Activated CD4-positive, alpha-beta T cell treated with anti-CD3 and anti-CD28 coated beads, Interleukin-10, Interleukin-2, amounts not matched to agents 100 ng/mL and 50 ng/mL, durations not matched to agents 16 hours and 8 hours (primary cell): ENCODE results near the gene CD164.

Experiments used
- DNase-seq: peaks from one replicate; pipeline ENCODE4 v3.0.0-alpha.2; 2020

Gene CD164

GRCh38 chr6:109381747-109382575 lies at the start of gene CD164:
CD164 (minus strand) TSS chr6:109382467; CDS start chr6:109382378, 89 bp downstream.
- DNase-seq, result peak; percentile 95

GRCh38 chr6:109429496-109429895 lies 47.2 kb upstream of the CD164 start:
- DNase-seq, result no peak

DNA sequence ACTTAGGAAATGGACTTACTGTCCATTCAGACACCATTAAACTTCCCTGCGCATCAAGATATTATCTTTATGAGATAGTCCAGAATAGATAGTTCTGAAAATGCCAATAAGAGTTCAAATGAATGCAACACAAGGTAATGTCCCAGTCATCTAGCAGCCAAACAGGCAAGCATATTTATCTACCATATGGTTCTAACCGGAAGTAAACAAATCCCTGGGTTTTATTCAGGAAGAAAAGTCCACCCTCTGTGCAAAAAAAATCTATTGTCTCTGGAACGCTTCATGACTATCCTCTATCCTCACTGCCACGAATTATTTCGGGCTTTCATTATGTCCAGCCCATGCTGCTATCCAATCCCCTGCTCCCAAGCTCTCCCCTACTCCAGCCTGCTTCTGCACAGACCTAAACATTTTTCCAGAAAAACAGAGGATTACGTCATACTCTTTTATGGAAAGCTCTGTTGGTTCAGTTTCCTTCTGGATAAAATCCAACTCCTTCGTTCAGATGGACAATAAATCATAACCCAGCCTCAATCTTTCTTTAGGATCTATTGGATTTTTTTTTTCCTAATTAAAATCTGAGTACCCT lies 46.7 kb upstream of the CD164 start:
- DNase-seq, result no peak

GRCh38 chr6:109424946-109425345 lies 42.7 kb upstream of the CD164 start:
- DNase-seq, result no peak

DNA sequence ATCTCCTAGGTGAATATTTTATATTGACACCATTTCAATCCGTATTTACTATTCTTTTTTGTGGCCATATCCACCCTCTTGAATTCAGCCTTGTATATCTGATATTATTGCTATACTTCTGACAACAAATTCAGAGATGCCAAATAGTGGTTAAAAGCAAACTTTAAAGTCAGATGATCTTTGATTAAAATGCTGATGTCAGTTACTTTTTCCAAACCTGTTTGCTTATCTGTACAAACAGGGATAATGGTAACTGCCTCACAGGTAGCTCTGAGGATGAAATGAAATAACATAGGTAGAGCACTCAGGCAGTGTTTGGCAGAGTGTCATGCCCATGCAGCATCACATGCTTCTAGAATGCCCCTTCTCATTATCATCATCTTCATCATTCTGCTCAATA lies 38.9 kb upstream of the CD164 start:
- no peak for DNase-seq

GRCh38 chr6:109420751-109421150 lies 38.5 kb upstream of the CD164 start:
- no peak for DNase-seq

DNA sequence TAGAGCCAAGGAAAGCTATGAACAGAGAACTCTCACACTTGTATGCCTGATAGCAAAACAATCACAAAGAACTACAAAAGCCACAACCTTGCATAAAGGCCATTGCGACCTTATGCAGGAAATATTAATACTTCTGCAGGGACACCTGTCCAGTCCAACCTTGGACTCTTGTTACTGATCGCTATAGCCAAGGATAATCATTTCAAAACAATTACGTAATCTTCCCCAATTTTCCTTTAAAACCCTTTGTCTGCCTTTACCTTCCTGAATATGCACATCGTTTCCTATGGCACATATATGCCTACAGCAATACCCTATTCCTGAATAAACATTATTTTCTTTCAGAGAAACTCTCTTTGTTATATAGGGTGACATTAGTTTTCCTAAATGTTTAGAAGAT lies 35.4 kb upstream of the CD164 start:
- no peak for DNase-seq

DNA sequence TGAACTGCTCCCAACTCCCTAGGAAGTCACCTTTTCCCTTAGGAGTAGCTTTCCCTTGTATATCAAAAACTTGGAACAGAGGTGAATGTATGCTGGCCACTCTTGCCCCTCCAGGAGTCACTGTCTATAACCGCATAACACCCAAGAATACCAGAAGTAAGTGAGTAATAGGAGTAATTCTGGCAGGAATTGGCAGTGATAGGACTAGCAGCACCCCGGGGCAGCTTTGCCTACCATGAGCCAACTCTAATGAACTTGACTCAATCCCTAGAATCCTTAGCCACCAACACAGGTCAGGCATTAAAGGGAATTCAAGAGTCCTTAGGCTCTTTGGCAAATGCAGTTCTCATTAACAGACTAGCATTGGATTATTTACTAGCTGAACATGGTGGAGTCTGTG lies 28.8 kb upstream of the CD164 start:
- no peak for DNase-seq

DNA sequence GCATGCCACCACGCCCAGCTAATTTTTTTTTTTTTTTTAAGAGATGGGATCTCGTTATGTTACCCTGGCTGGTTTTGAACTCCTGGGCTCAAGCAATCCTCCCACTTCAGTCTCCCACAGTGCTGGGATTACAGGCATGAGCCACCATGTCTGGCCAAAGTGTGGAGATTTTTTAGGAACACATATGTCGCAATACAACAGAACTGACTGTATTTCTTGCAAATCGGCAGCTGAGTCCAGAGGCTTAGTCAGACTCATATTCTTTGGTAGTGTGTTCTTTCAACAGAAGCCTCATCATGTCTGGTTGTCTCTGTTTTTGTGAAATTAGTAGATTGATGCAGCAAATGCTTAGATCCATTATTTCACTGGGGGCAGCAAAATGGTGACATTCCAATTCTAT lies 23.9 kb upstream of the CD164 start:
- no peak for DNase-seq

GRCh38 chr6:109397020-109397419 lies 14.8 kb upstream of the CD164 start:
- DNase-seq, result no peak

DNA sequence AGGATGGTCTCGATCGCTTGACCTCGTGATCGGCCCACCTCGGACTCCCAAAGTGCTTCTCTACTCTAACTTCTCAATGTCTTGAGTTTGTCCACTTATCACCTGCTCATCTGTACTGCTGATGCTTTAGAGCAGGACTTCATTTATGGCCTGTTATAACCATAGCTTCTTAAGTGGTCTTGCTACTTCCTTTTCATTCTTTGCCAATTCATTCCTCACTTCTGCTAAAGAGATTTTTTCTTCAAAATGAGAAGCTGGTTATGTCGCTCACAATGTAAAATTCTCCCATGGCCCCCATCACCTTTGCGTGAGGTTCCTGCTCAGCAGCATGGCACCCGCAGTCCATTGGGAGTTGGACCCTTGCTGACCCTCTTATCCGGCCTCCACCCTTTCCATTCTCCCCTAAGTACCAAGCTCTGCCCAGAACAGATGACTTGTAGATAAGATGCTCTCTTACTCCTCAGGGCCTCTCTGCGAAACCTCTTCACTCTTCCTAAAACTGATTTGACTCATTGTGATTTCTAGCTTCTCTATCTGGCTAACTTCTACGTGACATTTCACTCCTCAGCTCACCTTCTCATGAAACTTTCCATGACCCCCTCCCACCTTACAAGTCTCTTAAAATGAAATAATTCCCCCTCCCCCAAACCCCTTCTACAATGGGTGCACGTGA lies 13.9 kb upstream of the CD164 start:
- DNase-seq, result no peak

DNA sequence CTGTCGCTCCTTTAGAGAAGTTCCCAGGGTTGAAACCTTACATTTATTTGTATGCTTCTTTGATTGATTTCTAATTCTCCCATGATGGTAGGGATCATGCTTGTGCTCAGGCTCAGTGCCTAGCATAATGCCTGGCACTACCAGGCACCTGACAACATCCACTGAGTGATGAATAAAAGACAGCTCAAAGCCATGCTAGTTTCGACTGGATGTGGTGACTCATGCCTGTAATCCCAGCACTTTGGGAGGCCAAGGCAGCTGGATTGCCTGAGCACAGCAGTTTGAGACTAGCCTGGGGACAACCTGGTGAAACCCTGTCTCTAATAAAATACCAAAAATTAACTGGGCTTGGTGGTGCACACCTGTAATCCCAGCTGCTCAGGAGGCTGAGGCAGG lies 11.6 kb upstream of the CD164 start:
- DNase-seq, result no peak

DNA sequence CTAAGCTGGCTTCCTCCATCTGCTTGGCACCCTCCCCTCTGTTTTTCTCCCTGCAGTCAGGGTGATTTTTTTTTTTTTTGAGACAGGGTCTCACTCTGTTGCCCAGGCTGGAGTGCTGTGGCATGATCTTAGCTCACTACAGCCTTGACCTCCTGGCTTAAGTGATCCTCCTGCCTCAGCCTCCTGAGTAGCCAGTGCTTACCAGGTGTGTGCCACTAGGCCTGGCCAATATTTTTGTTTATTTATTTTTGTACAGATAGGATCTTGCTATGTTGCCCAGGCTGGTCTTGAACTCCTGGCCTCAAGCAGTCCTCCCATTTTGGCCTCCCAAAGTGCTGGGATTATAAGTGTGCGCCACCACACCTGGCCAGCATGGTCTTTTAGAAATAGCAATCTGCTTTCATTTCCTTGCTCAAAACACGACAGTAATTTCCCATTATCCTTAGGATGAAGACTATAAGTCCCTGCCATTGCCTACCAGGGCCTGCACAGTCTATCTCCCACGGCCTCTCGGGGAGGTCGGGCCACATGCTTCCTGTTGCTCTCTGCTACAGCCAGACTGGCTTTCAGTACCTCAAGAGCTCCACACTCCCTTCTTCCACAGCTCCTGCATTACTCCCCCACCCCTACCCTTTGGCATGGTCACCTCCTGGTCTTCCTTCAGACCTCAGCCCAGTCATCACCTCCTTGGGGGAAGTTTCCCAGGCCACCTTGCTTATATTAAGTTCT lies 11.1 kb upstream of the CD164 start:
- DNase-seq, result no peak

GRCh38 chr6:109389650-109390274 lies 7.5 kb upstream of the CD164 start:
- DNase-seq, result no peak

GRCh38 chr6:109388265-109388664 lies 6.0 kb upstream of the CD164 start:
- DNase-seq, result no peak

- DNase-seq, result no peak
These were observed 1.2 kb upstream of the CD164 start for GRCh38 chr6:109383438-109383940.

DNA sequence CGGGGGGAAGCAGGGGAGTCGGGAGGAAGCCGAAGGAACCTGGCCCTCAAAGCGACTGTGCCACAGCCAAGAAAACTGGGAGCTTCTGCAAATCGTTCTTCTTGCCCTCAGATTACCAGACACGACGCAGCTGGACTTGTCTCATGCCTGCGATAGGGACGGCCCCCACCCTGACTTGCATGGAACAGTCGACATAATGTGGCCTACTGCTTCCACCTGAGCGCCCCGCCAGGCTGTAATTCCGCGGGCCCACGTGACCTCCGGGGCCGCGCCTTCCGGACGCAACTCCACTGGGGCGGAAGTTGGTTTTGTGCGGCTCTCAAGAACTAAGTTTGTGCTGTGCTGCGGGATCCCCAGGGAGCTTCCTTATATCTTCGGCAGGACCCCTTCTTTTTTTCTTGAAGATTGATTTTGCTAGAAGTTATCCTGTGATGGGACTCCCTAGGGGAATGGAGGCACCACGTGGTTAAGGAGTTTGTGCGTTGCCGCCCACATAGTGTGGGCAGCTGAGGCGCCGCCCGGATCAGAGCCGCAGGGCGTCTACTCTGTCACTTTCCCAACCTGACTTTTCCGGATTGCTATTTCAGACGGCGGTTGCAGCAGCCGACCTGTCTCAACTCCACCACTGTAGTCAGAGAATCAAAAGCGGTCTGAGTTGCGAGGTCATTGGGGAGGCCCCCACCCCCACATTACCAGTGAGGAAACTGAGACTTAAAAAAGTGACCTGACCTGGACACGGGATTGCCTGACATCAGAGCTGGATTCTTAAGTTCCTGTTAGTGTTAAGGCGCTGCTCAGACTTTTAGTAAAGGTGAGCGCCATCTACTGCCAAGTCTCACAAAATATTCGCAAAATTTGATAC lies 540 bp upstream of the CD164 start:
- DNase-seq, result peak; percentile 95

DNA sequence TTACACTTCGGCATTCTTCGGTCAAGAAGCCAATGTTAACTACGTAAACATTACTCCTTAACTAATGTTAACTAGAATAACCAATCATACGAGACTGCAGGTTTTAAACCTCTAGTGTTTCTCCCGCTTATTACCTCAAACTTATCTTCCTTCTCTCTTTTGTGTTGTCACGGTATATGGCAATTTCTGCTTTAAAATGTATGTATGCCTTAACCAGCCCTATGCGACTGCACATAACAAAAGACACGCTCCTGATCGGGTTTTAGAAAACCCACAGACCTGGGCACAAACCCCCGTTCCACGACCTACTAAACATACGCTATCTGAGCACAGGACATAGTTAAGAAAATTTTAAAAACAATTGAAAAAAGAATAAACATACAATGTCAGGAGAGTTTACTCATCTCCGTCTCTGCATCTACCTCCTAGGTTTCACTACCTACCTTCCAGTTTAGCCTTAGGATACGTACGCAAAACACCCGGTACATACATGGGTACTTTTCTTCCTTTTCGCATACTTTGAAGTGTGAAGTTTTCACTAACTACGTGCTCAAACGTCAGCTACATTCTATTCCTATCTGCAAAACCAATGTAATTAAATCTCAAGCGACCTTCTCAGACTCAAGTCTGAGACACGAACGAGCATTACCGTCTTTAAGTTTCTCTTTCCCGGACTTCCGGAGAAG lies 1.1 kb downstream of the CD164 start:
- peak; percentile 20 for DNase-seq

DNA sequence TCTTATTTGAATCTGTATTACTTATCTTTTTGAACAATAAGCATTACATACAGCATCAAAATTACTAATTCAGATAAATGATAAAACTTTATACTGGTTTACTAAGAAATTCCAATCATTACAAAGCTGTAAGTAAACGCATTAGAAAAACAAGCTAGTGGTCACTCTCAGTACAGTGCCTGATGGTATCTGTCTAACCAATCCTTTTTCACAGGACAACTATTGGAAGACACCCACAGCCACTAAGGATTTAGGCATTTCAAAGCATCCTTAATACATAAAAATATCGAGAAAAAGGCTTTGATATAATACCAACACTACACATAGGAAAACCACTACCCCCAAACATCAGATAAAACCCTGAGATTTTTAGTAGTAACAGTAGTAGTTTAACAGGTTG lies 2.6 kb downstream of the CD164 start:
- DNase-seq, result no peak

DNA sequence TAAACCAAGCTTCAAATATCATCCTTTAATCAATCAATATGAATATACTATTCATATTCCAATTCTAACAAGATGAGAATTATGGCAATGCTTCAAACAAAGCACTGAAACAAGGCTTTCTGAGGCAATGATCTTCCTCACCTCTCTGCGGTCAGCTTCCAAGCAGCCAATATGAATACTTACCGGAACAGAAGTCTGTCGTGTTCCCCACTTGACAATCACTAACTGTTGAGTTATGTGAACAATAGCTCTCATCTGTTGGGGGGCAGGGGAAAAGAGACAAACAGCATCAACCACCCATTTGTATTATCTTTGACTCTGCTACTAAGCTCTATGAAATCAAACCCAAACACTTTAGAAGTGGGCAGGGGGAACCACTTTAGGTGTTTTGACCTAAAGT lies 4.5 kb downstream of the CD164 start:
- DNase-seq, result no peak

- no peak for DNase-seq
These were observed 7.9 kb downstream of the CD164 start for GRCh38 chr6:109374326-109374892.
